GM18867 (cell line): Measurements from ENCODE around the gene MANBA.
A peak's percentile ranks its signal among the peaks of the same experiment; 100 is the strongest.

Experiments used
- ATAC-seq: cut with Tn5 transposase; IDR thresholded peaks from one replicate; pipeline ENCODE4 v1.9.1; 2021; ENCODE audit warnings: mild to moderate bottlenecking, moderate library complexity; ENCODE audit not compliant: unreplicated experiment

Gene MANBA

GRCh38 chr4:102760645-102761295 lies at the start of gene MANBA:
TSS of gene MANBA (minus strand) at chr4:102760968. CDS start at chr4:102760894, 74 bp downstream.
- ATAC-seq = peak; percentile 94

GRCh38 chr4:102809691-102810090 lies 48.9 kb upstream of the MANBA start:
- ATAC-seq = no peak

GRCh38 chr4:102809190-102809589 lies 48.4 kb upstream of the MANBA start:
- ATAC-seq = peak; percentile 60

GRCh38 chr4:102808009-102808408 lies 47.2 kb upstream of the MANBA start:
- ATAC-seq = no peak

- no peak for ATAC-seq
Measured at GRCh38 chr4:102807345-102807744, 46.6 kb upstream of the MANBA start.

GRCh38 chr4:102799816-102800215 lies 39.0 kb upstream of the MANBA start:
- ATAC-seq = no peak

GRCh38 chr4:102794999-102795398 lies 34.2 kb upstream of the MANBA start:
- ATAC-seq = no peak

GRCh38 chr4:102792361-102792936 lies 31.7 kb upstream of the MANBA start:
- no peak for ATAC-seq

GRCh38 chr4:102791318-102791835 lies 30.6 kb upstream of the MANBA start:
- ATAC-seq = no peak

GRCh38 chr4:102789317-102789717 lies 28.5 kb upstream of the MANBA start:
- no peak for ATAC-seq

GRCh38 chr4:102787944-102788343 lies 27.2 kb upstream of the MANBA start:
- no peak for ATAC-seq

- ATAC-seq = no peak
Measured at GRCh38 chr4:102787096-102787881, 26.5 kb upstream of the MANBA start.

GRCh38 chr4:102786279-102786678 lies 25.5 kb upstream of the MANBA start:
- no peak for ATAC-seq

- ATAC-seq = no peak
Measured at GRCh38 chr4:102783006-102783405, 22.2 kb upstream of the MANBA start.

GRCh38 chr4:102781570-102781969 lies 20.8 kb upstream of the MANBA start:
- no peak for ATAC-seq

GRCh38 chr4:102780476-102781144 lies 19.8 kb upstream of the MANBA start:
- peak; percentile 51 for ATAC-seq

GRCh38 chr4:102779204-102779603 lies 18.4 kb upstream of the MANBA start:
- no peak for ATAC-seq

GRCh38 chr4:102778720-102779119 lies 18.0 kb upstream of the MANBA start:
- ATAC-seq = no peak

- no peak for ATAC-seq
Measured at GRCh38 chr4:102775805-102776204, 15.0 kb upstream of the MANBA start.

GRCh38 chr4:102774254-102774653 lies 13.5 kb upstream of the MANBA start:
- no peak for ATAC-seq

- no peak for ATAC-seq
Measured at GRCh38 chr4:102772738-102773340, 12.1 kb upstream of the MANBA start.
